Measurements from ENCODE around the gene FBXO11. TPM values are rescaled to one million over a fixed set of nuclear protein-coding genes. Genes with fewer than 3 reads are reported as not detected.

Gene FBXO11
- total RNA-seq (2022; extraction: Qiagen RNA extraction) = 32.1 to 52.8 TPM (median 39.6 TPM) in 5 replicates

GRCh38 chr2:47906157-47907038, at the start of gene FBXO11:
FBXO11 (minus strand) TSS chr2:47906498; CDS start chr2:47905720, 778 bp downstream.

GRCh38 chr2:47782671-47783485, 123.4 kb downstream of the FBXO11 start, which contains the start of gene MSH6:
MSH6 (plus strand) TSS chr2:47783145; CDS start chr2:47783234, 89 bp downstream.

Other genes starting within 250 kb of the FBXO11 start
- gene MSH6, start 123.4 kb downstream of the FBXO11 start, total RNA-seq (2022; extraction: Qiagen RNA extraction) = 76.0 to 91.7 TPM (median 89.8 TPM) in 5 replicates

All from A549 treated with CORT108297 at 1 μM for 4 hours (cell line).